Right ventricle myocardium inferior (tissue), 1 donor: ENCODE results near the gene ARHGAP10. TPM values are rescaled to one million over a fixed set of nuclear protein-coding genes. Genes with fewer than 3 reads are reported as not detected.
A peak's percentile ranks its signal among the peaks of the same experiment; 100 is the strongest.
"Not testable (repeated sequence)": the region's sequence is repeated elsewhere in the genome, so short reads cannot be mapped to it uniquely, and the experiment has no call there.

Experiments used
- ATAC-seq: fragments of 200-7000 bp; cut with Tn5 transposase; one replicate; pipeline ENCODE4 v1.9.1; 2020; ENCODE audit warnings: mild to moderate bottlenecking, moderate library complexity
- DNase-seq: peaks from one replicate; pipeline ENCODE4 v3.0.0; 2021; ENCODE audit errors: missing footprints
- intact Hi-C: fragments of 100-400 bp; cut with DNase I; formaldehyde crosslinking; loops from one replicate; pipeline ENCODE4 v1.11.0; 2022
- total RNA-seq: library from RNA; stranded (reverse); fragmentation: NEBNext Ultra II Directional; extraction: Animal tissue kit (Norgen Biotek cat#: 25700); gene quantifications from one replicate; pipeline ENCODE4 v1.2.1, GENCODE V29; 2021
- donor health status: DM: no; HTN: yes; CAD: no; lungs with severe emphysema.

ARHGAP10 gene
- total RNA-seq, 1 donor from 2014 or later = 71.8 TPM

DNA sequence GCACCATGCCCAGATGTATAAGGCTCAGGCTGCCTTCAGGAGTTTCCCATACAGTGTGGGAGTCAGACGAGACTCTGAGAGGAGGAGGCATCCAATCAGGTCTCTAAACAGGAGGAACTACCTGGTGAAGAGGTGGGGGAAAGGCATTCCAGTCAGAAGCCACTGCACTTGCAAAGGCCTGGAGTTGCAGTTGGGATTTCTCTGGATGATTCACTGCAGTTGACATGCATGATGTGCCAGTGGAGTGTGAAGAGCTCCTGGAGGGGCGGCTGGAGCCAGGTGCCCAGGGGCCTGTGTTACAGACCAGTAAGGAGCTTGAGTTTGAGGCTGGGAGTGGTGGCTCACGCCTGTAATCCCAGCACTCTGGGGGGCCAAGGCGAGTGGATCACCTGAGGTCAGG, 339.1 kb downstream of the ARHGAP10 start:
- DNase-seq = no peak
- ATAC-seq = no peak

DNA sequence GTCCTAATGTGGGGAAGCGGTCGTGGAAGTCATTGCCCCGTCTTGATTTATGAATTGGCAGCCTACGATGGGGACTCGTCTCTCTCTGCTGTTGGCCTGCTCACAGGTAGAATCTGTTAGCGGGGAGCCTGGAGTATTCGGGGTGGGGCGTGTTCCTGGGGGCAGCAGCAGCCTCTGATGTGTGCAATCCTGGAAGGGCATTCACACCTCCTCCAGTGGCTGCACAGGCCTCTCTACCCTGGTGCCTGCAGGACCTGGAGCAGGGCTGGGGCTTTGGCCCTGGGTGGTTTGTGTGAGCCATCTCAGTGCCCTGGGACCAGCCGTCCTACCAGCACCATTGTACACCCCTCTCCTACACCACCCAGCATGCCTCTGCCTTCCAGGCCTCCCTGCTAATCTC, 340.9 kb downstream of the ARHGAP10 start:
- intact Hi-C loops = no loop called here
- DNase-seq (no peak), ATAC-seq (no peak)

More for the DNA sequence above, 339.1 kb downstream of the ARHGAP10 start:
- intact Hi-C loops = no loop called here

DNA sequence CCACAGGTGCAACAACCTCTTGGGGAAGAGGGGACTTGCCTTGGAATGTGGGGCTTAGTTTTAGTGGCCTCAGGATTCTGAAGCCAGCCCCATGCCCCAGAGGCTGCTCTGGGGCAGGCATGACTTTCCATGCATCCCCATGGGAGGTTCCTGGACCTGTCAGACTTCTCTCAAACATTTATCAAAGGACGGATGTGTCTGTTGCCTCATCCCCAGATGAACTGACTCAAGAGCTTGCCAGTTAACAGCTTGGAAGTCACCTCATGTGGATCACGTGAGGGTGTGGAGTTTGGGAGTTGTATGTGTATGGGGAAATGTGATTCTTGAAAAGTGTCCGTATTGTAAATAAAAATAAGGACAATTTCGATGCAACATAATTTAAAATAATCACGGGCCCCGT, 341.5 kb downstream of the ARHGAP10 start:
- intact Hi-C loops = no loop called here

DNA sequence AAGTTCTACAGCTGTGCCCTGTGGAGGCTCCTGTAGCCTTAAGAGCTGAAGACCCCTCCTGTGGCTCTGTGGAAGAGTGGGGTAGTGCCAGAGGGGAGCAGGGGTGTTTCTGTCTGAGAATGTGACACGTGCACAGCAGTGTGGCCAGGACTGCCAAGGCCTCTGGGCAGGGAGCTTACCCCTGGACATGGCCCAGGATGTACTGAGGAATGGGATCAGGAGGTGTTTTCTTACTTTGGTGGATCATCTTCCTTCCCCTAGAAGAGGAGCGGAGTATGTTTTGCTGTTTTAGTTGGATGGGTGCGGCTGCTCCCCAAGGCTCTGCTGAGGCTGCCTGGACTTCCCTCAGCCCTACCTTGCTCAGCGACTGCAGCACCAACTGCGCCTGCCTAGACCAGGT, 342.6 kb downstream of the ARHGAP10 start:
- ATAC-seq (peak; percentile 25), DNase-seq (no peak)
- intact Hi-C loops = no loop called here

More for the DNA sequence above, 341.5 kb downstream of the ARHGAP10 start:
- DNase-seq (no peak), ATAC-seq (no peak)

DNA sequence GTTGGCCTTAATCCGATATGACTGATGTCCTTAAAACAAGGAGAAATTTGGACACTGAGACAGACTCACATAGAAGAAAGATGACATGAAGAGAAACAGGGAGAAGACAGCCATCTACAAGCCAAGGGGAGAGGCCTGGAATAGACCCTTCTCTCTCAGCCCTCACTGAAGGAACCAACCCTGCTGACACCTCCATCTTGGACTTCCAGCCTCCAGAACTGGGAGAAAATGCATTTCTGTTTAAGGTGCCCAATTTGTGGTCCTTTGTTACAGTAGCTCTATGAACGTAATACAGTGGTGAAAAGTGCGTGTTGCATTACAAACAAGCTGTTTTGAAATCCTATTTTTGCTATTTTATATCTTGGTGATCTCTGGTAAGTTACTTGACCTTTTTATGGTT, 343.6 kb downstream of the ARHGAP10 start:
- intact Hi-C loops = no loop called here
- ATAC-seq (no peak), DNase-seq (no peak)

DNA sequence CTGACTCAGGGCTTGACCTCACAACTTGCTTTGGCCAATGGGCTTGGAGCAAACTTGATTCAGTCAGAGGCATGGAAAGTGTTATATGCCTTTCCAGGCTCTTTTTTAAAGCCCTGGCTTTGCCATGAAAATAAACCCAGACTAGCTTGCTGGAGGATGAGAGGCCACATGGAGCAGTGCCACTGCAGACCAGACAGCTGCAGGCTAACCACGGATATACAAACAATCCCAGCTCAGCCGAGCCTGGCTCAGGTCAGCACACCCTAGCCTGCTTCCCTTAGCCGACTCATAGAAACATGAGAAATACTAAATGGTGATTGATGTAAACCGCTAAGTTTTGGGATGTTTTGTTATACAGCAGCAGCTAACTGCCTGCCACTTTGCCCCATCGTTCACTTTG, 345.1 kb downstream of the ARHGAP10 start:
- ATAC-seq (no peak), DNase-seq (no peak)
- intact Hi-C loops = no loop called here

DNA sequence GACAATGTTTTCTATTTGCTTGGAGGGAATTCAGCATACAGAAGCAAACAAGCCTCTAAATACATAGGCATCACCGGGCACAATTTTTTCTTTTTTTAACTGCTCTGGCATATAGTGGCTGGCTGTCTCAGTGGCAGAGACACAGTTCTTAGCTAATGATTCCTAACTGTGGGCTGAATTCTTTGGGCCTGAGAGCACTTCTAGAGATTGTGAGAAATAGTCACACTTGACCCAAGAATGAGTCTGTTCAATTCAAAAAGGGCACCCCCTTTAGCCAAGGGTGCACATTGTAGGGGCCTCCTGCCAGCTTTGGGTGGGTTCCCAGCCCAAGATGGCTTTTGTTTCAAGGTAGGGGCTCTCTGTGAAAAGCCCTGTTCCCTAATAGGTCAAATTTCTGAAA, 345.7 kb downstream of the ARHGAP10 start:
- ATAC-seq (no peak), DNase-seq (no peak)
- intact Hi-C loops = no loop called here

DNA sequence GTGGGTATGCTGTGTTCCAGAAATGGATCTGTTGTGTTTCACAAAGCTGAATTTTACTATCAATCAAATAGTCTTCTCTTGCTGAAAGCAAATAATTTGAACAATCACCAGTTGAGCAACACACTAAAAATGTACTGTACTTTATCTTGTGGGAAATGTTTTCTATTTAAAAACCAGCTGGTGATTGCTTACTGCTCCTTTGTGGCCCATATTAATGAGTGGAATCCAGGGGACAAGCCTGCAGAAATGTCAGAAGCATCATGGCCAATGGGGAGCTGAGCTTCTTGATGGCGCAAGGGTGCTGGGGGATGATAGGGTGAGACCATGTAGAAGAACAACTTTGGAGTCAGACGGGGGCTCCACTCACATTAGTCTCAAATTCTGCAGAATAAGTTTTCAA, 346.2 kb downstream of the ARHGAP10 start:
- ATAC-seq (no peak), DNase-seq (no peak)
- intact Hi-C loops = no loop called here

DNA sequence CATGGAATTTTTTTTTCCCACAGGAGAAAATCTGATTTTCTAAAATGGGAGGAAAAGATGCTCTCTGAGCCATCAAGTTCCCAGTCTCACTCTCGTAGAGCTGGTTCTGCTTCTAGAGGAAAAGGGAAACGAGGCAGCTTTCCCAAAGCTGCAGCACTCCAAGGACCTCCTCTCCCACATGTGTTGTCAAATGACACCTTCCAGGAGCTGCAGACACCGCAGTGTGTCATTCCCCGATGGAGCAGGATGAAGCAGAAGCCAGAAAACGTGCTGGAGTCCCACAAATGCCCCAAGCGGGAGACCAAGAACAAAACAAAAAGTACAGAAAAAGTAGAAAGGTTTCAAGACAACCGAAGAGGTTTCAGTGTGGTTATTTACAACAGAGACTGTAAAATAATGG, 348.1 kb downstream of the ARHGAP10 start:
- DNase-seq (no peak), ATAC-seq (peak; percentile 41)
- intact Hi-C loops = no loop called here

DNA sequence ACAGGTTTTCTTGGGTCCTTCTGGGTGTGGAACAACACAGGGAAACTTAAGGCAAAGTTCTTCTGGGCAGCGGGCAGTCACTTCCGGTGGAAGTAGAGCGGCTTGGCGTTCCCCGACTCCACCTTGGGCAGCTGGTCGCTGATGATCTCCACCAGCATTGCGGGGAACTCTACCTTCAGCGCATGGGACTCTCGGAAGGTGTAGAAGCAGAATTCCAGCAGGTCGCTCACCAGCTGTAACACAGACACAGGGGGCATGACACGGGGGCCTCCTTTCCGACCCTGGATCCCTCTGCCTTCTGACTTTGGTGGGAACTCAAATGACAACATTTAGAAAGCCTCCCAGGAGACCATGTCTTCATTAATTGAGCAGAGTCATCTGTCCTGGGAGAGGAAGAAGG, 349.4 kb downstream of the ARHGAP10 start:
- DNase-seq (no peak), ATAC-seq (no peak)
- intact Hi-C loops = no loop called here

DNA sequence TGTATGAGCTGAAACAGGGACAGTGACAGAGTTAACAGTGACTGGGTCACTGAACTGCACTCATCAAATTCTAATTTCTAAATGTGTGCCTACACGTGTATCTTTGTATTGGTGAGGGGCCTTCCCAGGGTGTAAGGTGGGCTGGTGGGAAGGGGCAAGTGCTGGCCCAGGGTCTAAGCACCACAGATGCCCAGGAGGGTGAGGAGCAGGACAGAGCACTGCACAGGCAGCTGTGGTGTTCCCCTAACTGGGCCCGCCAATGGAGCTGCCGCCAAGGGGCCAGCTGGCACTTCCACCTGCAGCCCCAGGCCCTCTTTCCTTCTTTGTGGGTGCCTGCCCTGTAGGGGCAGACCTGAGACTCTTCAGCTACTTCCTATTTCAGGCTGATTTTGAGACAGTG, 349.9 kb downstream of the ARHGAP10 start:
- intact Hi-C loops = no loop called here
- ATAC-seq (peak; percentile 26), DNase-seq (no peak)

DNA sequence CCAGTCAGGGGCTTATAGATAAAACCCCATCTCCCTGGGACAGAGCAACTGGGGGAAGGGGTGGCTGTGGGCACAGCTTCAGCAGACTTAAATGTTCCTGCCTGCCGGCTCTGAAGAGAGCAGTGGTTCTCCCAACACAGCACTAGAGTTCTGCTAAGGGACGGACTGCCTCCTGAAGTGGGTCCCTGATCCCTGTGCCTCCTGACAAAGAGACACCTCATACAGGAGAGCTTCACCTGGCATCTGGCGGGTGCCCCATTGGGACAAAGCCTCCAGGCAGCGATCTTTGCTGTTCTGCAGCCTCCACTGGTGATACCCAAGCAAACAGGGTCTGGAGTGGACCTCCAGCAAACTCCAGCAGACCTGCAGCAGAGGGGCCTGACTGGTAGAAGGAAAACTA, 351.2 kb downstream of the ARHGAP10 start:
- intact Hi-C loops, ATAC-seq, DNase-seq: not testable (repeated sequence)

DNA sequence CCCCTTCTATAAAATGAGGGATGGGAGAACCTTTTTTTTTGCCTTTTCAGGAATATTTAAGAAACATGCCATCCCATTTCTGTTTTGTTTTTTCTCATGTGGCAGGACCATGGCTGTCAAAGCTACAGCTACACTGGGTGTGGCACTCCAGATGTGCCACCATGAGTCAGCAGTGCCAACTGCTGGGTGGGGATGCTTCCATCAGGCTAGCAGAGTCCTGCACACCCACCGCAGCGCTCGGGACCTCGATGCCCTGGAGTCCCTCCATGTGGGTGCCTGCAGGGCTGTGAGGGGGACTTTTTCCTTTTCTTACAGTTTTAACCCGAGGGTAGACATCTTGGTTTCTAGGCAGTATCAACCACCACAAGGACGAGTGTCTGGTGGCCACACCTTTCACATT, 357.7 kb downstream of the ARHGAP10 start:
- ATAC-seq (no peak), DNase-seq (no peak)
- intact Hi-C loops = no loop called here

DNA sequence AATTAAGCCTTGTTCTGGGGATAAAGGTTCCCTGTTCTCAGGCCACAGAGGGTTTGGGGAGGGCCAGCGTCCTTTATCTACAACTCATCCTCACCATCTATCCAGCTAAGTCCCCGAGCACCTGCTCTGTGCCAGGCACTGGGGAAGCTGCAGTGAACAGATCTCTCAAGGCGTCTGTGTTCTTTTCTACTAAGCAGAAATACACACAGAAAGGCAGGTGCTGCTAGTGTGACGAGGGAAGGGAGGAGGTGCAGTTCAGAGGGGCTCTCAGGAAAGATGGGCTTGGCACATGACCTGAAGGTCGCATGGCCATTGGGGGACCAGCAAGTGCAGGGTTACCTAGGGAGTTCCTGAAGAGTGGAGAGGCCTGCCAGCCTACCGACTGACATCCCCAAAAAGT, 358.1 kb downstream of the ARHGAP10 start:
- DNase-seq (no peak), ATAC-seq (no peak)
- intact Hi-C loops = no loop called here

DNA sequence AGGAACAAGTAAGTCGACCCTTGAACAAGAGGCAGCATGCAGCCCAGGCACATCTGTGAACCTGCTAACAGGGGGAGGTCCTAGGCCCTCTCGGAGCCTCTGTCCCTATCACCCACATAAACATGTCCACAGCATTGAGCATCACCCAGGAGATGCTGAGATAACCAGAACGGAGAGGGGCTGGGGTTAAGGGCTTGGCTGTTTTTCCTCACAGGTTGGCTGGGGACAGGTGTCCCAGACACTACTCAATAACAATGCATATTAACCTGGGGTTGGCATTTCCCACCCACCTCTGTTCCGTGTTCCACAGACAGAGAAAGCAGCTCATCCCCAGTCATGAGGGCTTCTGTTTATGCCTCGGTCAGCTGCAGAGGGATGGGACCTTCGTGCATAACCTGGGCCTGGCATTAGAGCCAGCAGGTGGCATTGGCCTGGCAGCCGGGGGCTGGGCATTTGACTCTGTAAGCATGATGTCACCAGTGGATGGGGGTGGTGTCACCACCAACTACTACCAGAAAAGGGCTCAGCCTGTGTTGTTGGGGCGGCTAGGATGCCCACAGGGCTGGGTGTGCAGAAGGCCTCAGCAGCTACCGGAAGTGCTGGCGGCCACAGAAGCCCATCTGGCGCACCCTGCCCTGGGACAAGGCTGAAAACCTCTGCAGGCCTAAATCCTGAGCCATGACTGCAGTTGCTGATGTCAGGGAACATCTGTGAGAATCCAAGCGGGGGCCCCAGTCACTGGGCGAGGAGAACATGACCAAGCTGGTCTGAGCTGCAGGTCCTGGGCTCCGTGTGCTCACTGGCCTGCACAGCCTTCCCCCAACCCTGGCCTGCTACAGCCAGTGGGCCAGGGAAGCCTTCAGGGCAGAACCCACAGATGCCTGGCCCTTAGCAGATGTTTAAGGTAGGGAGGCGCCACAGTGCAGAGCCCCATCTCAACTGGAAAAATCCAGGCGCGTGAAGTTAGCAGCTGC, 358.9 kb downstream of the ARHGAP10 start:
- DNase-seq (no peak), ATAC-seq (no peak)
- intact Hi-C loops = no loop called here

DNA sequence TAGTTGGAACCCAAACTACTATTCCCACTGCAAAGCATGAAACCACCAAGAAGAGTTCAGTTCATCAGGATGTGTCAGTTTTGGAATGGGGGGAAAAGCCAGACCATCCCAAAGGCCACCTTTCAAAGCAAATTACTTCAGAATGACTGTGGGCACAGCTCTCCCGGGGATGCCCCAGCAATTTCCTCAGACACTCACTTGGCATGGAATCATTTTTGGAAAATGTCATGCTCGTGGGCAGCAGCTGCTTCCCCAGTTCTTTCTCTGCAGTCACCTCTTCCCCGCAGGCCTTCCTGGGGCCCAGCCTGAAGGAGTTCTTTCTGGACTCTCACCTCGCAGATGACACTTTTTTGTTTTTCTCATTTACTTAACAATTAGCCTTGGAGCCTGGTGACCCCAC, 360.0 kb downstream of the ARHGAP10 start:
- intact Hi-C loops = no loop called here
- DNase-seq (no peak), ATAC-seq (no peak)

DNA sequence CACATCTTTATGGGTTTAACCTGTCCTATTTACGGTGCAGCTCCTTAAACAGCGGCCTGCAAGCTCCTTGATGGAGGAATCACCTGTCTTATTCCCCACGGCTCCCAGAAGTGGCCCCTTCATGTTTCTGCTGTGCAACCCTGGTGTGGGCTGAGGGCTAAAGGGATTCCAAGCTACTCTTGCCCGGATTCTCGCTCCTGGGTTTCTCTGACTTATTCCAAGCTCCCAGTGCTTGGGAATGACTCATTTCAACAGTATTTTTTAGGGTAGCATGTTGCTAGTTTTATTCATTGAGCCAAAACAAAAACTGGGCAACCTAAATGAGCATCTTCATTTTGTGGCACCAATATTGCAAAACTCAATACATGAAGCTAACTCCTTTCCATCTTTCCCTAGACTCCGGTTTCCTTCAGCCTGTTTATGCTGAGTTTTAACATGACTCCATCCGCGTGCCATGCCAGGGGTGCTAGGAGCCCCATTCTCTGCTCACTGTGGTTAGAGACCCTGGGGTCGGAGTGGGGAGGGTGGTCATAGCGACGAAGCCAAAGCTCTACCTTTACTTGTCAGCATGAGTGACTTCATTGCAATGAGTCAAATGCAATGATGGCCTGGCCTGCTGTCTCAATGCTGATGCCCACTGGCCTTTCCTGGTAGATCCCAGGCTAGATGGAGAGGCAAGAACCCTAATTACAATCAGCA, 360.6 kb downstream of the ARHGAP10 start:
- no peak for ATAC-seq
- intact Hi-C loops = no loop called here
- no peak for DNase-seq

DNA sequence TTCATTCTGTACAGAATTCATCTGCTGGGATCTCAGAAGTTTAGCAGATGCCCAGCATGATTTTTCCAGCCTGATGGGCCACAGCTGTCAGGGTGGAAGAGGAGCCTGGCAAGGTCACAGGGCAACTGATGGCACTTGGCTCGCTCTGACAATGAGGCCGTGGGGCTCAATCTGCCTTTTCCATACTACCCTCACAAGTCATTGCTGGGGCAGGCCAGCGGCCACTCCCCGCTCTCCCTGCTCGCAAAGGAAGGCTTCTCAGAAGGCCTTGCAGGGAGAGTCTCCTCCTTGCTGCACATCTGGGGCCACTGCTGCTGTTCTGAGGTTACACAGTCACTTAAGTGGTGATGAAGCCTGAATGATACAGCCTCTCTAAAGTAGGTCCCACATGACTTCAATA, 361.2 kb downstream of the ARHGAP10 start:
- DNase-seq (no peak), ATAC-seq (no peak)
- intact Hi-C loops = no loop called here

DNA sequence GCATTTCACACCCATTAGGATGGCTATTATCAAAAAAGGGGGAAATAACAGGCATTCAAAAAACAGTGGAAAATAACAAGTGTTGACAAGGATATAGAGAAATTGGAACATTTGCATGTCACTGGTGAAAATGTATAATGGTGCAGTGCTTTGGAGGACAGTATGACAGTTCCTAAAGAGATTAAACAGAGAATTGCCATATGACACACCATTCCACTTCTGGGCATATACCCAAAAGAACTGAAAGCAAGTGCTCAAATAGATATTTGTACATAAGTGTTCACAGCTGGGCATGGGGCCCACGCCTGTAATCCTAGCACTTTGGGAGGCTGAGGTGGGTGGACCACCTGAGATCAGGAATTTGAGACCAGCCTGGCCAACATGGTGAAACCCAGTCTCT, 362.3 kb downstream of the ARHGAP10 start:
- ATAC-seq = no peak
- no peak for DNase-seq
- intact Hi-C loops = no loop called here

DNA sequence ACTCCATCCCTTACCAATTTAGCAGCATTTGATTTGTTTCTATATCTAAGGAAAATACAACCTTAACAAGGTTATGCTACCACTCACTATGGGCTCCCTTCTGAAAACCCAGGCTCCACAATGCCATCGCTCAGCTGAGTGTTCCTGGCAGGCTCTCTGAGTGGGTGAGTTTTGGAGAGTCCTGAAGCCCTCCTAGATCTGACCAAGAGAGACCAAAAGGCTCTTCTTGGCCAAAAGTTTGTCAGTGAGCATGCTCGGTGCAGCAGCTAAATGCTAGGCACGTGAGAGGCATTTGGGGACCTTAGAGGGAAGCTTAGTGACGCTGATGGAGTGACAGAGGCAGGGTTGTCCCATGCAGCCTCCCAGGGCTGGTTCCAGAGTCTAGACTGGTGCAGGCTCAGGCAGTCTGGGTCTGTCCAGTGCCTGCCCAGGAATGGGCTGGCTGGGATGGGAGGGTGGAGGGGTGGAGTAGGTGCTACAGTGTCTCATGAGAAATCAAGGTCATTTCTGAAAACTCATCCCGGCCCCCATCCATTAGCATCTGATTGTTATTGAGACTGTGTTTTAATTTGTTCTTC, 363.5 kb downstream of the ARHGAP10 start:
- no peak for ATAC-seq

More for the DNA sequence above, 363.5 kb downstream of the ARHGAP10 start:
- DNase-seq = no peak
- intact Hi-C loops = no loop called here
